ENCODE measurements around the gene RBBP4.

Gene RBBP4

DNA sequence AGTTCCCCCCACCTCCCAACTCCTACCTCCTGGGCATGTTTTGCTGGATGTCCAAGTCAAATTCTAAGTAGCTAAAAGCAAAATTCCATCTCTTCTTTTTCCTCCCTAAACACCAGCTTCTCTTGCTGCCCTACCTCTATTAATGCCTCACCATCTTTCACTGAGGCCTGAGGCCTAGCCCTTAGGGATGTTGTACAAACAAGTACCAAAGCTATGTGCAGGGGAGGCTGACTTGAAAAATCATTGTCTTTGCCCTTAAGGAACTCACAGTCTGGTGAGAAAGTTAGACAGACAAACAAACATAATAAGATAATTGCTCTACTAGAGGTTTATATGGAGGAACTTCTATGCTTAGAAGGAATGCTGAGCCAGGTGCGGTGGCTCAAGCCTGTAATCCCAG, 76.9 kb downstream of the RBBP4 start:
- no peak for DNase-seq

DNA sequence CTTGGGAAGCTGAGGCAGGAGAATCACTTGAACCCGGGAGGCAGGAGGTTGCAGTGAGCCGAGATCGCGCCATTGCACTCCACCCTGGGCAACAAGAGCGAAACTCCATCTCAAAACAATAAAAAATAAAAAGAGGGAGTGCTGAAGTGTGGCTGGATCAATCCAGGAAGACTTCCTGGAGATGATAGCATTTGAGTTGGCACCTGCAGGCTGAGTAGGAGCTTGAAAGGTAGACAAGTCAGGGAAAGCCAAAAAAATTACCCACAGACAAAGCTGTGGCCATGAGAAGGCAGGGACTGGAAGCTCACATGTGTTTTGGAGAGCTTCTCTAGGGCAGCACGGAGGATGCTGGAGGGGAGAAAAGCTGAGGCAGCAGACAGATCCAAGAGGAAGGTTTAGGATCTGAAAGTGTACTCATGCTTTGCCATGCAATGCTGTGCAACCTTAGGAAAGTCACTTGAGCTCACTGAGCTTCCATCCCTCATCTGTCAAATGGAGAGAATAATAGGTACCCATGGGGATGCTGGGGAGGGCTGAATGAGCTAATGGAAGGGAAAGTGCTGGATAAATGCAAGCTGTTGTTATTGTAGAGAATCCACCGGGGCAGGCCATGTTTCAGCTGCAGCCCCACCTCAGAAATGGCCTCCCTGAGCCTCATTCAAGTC, 77.5 kb downstream of the RBBP4 start:
- no peak for DNase-seq

- no peak for DNase-seq
These were observed 78.4 kb downstream of the RBBP4 start for GRCh38 chr1:32729254-32730046.

DNA sequence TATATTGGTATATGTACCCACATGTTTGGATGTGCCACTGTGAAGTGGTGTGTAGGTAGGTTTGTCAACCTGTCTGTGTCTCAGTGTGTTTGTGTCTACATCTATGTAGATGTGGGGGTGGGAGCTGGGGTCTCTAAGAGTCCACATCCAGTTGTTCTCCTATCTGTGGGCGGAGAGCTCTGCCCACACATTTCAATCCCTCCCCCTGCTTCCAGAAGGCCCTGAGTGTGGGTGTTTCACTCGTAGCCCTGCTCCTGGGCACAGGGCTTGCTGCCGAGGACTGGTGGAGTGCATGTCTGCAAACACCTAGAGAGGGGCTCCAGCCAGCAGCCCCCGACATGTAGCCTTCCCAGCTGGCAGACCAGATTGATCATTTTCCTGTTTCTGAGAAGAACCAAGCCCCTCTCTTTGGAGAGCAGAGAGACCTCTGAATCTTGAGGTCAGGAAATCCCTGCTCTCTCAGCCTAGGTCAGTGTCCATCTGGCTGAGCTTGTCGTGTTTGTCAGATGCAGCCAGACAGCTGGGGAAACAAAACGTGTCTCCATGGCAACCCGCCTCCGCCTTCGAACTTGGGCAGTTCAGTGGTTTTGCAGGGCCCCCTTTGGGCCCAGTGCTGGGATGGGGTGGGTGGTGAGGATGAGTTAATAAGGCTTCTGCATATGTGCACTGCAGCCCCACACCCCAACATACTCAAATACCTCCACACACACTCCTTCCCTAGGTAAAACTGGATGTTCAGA, 82.7 kb downstream of the RBBP4 start:
- DNase-seq = no peak
